ACHN (cell line): ENCODE data around the gene FAM83G.
"Not testable (repeated sequence)": the region's sequence is repeated elsewhere in the genome, so short reads cannot be mapped to it uniquely, and the experiment has no call there.

Experiments used
- DNase-seq: peaks from one replicate; pipeline ENCODE4 v3.0.0-alpha.2; 2015
- in situ Hi-C: cut with HindIII; loops from 2 replicates; pipeline ENCODE4 v1.10.0; 2017; ENCODE audit warnings: low sequenced_read_pairs, low pct_ligation_motif_present, low pct_unique_long_range_greater_than_20kb

Gene FAM83G

GRCh38 chr17:19004421-19005136 lies at the start of gene FAM83G:
FAM83G (minus strand) TSS chr17:19004764; CDS start chr17:19004041, 723 bp downstream.
- DNase-seq = peak; percentile 86
- in situ Hi-C loops = no loop called here

- in situ Hi-C loops = not testable (repeated sequence)
Observed at GRCh38 chr17:19048826-19049225, 44.3 kb upstream of the FAM83G start.

GRCh38 chr17:19047510-19047909 lies 42.9 kb upstream of the FAM83G start:
- DNase-seq, in situ Hi-C loops: not testable (repeated sequence)

More at GRCh38 chr17:19048826-19049225, 44.3 kb upstream of the FAM83G start:
- DNase-seq = not testable (repeated sequence)

GRCh38 chr17:19046782-19047375 lies 42.3 kb upstream of the FAM83G start, which contains the start of gene GRAP:
GRAP (minus strand) TSS chr17:19046957; CDS start chr17:19046926, 31 bp downstream.
- DNase-seq, in situ Hi-C loops: not testable (repeated sequence)

- DNase-seq, in situ Hi-C loops: not testable (repeated sequence)
Observed at GRCh38 chr17:19044643-19045042, 40.1 kb upstream of the FAM83G start.

- in situ Hi-C loops, DNase-seq: not testable (repeated sequence)
Observed at GRCh38 chr17:19043032-19043431, 38.5 kb upstream of the FAM83G start.

GRCh38 chr17:19042369-19042768 lies 37.8 kb upstream of the FAM83G start:
- in situ Hi-C loops, DNase-seq: not testable (repeated sequence)

- DNase-seq, in situ Hi-C loops: not testable (repeated sequence)
Observed at GRCh38 chr17:19041871-19042270, 37.3 kb upstream of the FAM83G start.

GRCh38 chr17:19040350-19040749 lies 35.8 kb upstream of the FAM83G start:
- in situ Hi-C loops, DNase-seq: not testable (repeated sequence)

GRCh38 chr17:19038730-19039129 lies 34.2 kb upstream of the FAM83G start:
- in situ Hi-C loops, DNase-seq: not testable (repeated sequence)

GRCh38 chr17:19038007-19038406 lies 33.4 kb upstream of the FAM83G start:
- in situ Hi-C loops, DNase-seq: not testable (repeated sequence)

- in situ Hi-C loops, DNase-seq: not testable (repeated sequence)
Observed at GRCh38 chr17:19037547-19037946, 33.0 kb upstream of the FAM83G start.

- DNase-seq, in situ Hi-C loops: not testable (repeated sequence)
Observed at GRCh38 chr17:19036186-19036585, 31.6 kb upstream of the FAM83G start.

- DNase-seq, in situ Hi-C loops: not testable (repeated sequence)
Observed at GRCh38 chr17:19032377-19032988, 27.9 kb upstream of the FAM83G start.

GRCh38 chr17:19031729-19032128 lies 27.2 kb upstream of the FAM83G start:
- in situ Hi-C loops = not testable (repeated sequence)

GRCh38 chr17:19030771-19031449 lies 26.3 kb upstream of the FAM83G start:
- DNase-seq, in situ Hi-C loops: not testable (repeated sequence)

More at GRCh38 chr17:19031729-19032128, 27.2 kb upstream of the FAM83G start:
- DNase-seq = not testable (repeated sequence)

GRCh38 chr17:19029740-19030139 lies 25.2 kb upstream of the FAM83G start:
- in situ Hi-C loops, DNase-seq: not testable (repeated sequence)

- DNase-seq, in situ Hi-C loops: not testable (repeated sequence)
Observed at GRCh38 chr17:19028671-19029070, 24.1 kb upstream of the FAM83G start.
